ENCODE data around the gene SFXN3.

SFXN3 gene

DNA sequence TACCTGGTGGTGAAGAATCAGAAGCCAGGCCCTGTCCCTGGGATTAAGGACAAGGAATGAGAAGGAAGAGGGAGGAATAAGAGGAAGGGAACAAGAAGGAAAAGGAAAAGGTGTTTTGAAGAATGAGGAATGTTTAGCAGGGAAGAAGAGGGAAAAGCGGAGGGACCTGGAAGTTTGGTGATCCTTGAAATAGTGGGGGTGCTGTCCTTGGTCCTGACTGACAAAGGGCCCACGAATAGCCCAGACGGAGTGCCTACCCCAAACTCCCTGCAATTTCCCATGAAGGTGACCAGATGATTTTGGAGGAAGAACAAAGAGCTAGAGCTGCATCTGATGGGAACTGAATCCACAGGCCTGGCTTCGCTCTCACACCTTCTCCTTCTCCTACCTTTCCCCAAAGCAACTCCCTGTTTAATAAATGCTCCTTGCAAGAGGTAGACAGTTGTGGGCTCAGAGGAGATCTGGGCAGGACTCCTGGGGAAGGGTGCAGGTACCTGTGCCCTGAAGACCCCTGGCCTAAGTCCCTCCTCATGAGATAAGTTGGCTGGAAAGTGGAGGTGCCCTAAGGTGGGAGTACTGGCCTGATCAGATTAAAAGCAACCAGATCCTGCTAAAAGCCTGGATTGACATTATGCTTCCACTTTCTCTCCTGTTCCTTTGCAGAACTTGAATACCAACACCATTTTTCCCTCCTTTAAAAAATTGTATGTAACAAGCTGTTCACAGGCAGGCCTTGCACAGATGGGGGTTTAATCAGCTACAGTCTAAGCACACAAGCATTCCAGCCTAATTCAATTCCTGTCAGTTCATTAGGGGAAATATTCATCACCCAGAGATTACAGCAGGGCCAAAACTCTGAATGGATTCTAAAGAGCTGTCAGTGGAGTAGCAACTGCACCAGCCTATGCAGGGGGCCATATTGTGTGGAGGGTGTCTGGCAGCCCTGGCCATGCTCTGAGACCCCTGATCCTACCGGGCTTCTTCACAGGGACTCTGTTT lies 50.2 kb downstream of the SFXN3 start:
- DNase-seq, result no peak

DNA sequence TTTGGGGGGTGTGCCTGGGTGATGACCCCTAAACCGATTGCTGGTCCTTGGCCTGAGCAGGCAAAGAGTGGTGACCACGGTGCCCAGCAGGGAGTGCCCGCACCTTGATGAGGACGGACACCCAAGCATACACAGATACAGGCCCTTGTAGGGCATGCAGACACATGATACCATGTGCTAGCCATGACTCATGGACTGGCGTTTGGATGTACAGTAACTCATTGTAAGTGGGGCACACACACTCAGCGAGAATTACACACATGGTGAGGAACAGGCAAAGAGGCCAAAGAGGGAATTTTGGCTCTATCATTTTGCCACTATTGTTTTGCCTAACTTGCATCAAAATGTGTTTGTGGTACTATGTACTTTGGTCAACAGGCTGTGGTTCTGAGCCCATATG lies 54.8 kb downstream of the SFXN3 start:
- no peak for DNase-seq

DNA sequence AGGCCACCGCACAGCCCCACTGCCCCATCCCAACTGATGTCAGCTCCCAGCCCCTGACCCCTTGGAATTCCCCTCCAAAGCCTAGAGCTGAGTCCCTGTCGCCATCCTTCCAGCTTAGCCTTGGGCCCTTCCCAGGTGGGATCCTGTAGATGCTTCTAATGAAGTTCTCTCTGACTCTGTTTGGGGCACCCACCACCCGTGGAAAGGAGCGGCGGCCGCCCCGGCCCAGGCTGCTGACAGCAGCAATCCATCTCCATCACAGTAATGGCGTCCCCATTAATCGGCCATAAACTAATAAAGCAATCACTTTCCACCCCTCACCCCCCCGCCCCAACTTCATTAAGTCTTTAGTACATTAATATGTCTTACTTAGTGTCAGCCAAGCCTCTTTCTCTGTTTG lies 56.3 kb downstream of the SFXN3 start:
- no peak for DNase-seq

DNA sequence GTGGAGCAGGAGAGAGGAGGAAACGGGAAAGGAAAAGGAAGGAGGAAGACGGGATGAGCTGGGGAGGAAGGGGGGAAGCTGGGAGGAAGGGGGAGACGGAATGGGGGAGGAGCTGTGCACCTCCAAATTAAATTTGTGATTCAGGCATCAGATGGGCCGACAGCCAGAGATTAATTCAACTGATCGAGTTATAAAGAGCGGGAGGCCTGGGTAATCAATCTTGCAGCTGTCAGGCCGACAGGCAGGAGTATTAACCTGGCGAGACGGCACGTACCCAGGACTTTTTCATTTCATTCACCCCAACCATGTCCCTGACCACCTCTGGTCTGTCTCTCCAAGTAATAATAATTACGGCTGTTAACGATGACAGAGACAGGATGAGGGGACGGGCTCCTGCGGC lies 56.9 kb downstream of the SFXN3 start:
- no peak for DNase-seq

DNA sequence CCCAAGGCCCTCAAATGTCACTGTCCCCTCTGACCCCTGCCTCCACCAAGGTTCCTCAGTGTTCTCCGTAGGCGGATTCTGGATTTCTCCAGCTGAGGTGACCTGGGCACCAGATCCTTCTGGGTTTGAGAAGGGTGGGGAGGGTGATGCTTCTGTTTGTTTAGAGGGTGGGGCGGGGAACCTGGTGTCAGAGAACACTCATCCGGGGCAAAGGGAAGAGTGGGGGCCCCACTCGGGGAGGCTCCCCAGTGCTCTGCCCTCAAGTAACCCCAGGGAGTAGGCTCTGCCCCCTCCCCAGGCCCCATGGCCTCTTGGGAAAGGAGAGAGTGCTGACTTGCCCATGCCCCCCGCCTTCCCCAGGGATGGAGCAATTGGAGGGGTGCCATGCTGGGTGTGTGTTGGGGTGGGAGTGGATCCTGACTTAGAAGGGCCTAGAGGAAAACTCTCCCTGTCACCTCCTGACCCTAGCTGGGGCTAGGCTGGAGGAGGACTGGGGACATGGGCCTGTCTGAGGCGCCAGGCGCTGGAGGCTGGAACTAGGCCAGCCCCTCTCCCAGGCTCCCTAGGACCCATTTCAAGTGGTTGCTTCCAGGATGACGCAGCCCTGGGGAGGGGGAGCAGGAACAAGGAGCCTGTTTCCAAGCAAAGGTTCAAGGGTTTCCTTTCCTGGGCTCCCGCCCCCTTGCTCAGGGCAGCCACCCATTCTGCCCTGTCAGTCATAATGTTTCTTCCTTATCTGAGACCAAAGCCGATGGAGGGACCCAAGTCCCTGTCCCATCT lies 58.7 kb downstream of the SFXN3 start:
- no peak for DNase-seq

DNA sequence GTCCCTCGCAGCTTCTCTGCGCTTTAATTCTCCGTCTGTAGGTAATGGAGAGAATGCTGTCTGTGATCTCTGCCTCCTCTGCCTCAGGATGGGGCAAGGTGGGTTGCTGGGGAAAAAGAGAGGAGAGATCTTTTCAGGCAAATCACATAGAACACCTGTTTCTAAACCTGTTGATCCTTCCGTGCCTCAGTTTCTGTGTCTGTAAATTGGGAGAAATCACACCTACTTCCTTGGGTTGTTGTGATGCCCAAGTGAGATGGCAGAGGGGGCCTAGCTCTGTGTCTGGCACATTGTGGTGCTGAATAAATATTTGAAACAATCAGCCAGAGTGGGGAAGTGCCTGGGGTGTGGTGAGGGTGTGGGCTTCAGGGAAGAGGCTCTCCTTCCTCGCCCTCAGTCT lies 59.6 kb downstream of the SFXN3 start:
- no peak for DNase-seq
